Mesodermal cell (in vitro differentiated cells): ENCODE data around the gene BCL2L11.

Experiments used
- H3K27ac ChIP-seq: 2 replicates; pipeline ENCODE4 v1.7.0; 2013; ENCODE audit warnings: mild to moderate bottlenecking, low read depth, low read length, moderate library complexity; ENCODE audit not compliant: severe bottlenecking
- H3K36me3 ChIP-seq: 2 replicates; pipeline ENCODE4 v1.7.1; 2013; ENCODE audit warnings: mild to moderate bottlenecking, low read length, moderate library complexity; ENCODE audit not compliant: control insufficient read depth, insufficient read depth
- H3K4me1 ChIP-seq: one replicate; pipeline ENCODE4 v1.7.1; 2013; ENCODE audit warnings: mild to moderate bottlenecking, low read length; ENCODE audit not compliant: insufficient read depth, control insufficient read depth, poor library complexity, severe bottlenecking
- H3K4me3 ChIP-seq: 2 replicates; pipeline ENCODE4 v1.7.0; 2013; ENCODE audit warnings: low read length, control low read depth, mild to moderate bottlenecking; ENCODE audit not compliant: insufficient read depth, poor library complexity, severe bottlenecking; ENCODE audit errors: extremely low read depth
- H3K9me3 ChIP-seq: 2 replicates; pipeline ENCODE4 v1.7.1; 2013; ENCODE audit warnings: mild to moderate bottlenecking, low read length, moderate library complexity; ENCODE audit not compliant: control insufficient read depth
- WGBS, 2 experiments: methylation state at CpG; one replicate each; pipeline ENCODE4 v1.1.5; 2013; ENCODE audit warnings: missing lambda C conversion rate in 2 of 2; ENCODE audit not compliant: insufficient coverage in 2 of 2; 5-methylcytosine and 5-hydroxymethylcytosine counted together

Gene BCL2L11

DNA sequence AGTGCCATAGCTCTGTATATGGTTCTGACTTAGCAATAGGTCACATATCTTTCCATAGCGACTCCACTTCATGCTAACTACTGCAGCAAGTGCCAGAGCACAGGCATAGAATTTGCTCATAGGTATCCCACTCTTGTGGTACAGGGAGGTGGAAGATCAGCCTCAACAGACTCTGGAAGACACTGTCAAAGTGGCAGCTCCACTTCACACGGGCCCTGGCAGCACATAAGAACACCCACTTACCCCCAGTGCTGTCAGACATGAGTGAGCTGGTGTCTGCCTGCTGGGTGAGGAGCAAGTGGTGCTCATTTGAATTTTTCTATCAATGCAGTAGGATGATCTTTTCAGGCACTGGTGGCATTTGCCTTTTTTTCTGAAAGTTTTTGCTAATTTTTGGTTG is 48.6 kb downstream of the BCL2L11 start:
- WGBS, 2 experiments, result 100% methylated on average over 1 of the region's 2 CpGs; no CpG with 5 or more reads in 1 of the 2 experiments
- no peak overlapping the region for H3K4me3 ChIP-seq
- no peak overlapping the region for H3K27ac ChIP-seq
- peaks cover 17% of the 10 kb centered on the region for H3K4me1 ChIP-seq
- H3K9me3 ChIP-seq, result no peaks in the 10 kb centered on the region
- H3K36me3 ChIP-seq, result peaks cover 22% of the 10 kb centered on the region

DNA sequence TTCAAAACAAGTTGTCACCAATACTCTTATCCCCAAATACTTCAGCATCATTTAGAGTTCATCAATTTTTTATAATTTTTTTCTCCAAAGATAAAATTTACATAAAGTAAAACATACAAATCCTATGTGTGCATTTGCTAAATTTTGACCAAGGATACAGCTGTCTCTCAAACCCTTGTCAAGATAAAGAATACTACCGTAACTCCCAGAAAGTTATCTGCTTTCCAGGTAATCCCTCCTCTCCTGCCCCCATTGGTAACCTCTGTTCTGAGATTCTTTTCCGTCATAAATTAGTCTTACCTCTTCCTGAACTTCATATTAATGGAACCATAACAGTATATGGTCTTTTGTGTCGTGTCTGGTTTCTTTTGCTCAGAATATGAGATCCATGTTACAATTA is 49.2 kb downstream of the BCL2L11 start:
- H3K27ac ChIP-seq, result no peak overlapping the region

DNA sequence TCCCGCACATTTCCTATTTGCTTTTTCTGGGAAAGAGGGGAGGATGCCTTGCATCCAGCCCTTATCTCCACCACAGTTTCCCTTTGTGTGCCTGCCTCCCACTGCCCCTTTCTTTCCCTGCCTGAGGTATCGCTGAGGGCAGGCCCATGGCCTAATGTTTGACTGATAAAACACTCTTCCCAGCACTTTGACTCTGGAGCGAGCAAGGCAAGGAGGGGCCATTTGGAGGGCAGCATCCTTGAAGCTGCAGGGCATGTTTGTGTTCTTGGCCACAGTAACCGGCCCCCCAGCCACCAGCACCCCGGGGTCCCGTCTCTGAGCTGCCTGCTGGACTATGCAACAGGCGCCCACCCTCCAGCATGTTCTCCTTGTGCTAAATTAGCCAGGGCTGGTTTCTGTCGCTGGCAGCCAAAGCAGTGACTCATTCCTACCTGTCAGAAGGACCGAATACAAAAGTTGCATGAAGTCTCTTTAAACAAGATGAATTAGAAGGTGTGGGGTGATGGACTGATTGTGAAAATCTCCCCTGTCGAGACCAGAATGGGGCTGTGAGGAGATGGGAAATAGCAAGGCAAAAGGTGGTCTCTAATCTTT is 50.7 kb downstream of the BCL2L11 start:
- no peaks in the 10 kb centered on the region for H3K9me3 ChIP-seq
- peaks cover 3% of the 10 kb centered on the region for H3K36me3 ChIP-seq
- WGBS, 2 experiments, result 65 to 72% methylated on average over 6 to 9 of the region's 10 CpGs
- H3K4me3 ChIP-seq, result no peak overlapping the region
- peak overlapping the region; percentile 25 for H3K27ac ChIP-seq
- H3K4me1 ChIP-seq, result peaks cover 17% of the 10 kb centered on the region

More for the DNA sequence above, 49.2 kb downstream of the BCL2L11 start:
- peaks cover 17% of the 10 kb centered on the region for H3K4me1 ChIP-seq
- no peaks in the 10 kb centered on the region for H3K9me3 ChIP-seq
- peaks cover 17% of the 10 kb centered on the region for H3K36me3 ChIP-seq
- H3K4me3 ChIP-seq, result no peak overlapping the region
- WGBS, 2 experiments, result 92 to 100% methylated on average over 1 of the region's 3 CpGs

DNA sequence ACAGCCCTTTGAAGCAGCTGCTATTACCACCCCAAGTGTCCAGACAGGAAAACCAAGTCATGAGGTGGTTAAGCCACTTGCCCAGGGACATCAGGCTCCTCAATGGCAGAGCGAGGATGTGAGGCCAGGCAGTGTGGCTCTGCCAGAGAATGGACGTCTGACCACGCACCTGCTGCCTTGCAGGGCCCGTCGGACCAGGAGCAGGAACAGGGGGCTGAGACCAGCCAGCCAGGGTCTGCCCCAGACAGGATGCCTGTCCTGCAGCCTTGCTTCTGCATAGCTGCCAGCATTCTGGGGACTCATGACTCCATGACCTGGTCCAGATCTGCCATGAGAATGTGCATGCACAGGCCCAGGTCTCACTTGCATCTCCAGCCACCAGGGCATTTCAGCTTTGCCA is 52.0 kb downstream of the BCL2L11 start:
- Histone ChIP-seq H3K36me3 (no peaks in the 10 kb centered on the region), H3K4me1 (peaks cover 17% of the 10 kb centered on the region), H3K27ac (no peak overlapping the region), H3K9me3 (no peaks in the 10 kb centered on the region), H3K4me3 (no peak overlapping the region)
- 97% methylated on average over 5 of the region's 5 CpGs for WGBS, 2 experiments

DNA sequence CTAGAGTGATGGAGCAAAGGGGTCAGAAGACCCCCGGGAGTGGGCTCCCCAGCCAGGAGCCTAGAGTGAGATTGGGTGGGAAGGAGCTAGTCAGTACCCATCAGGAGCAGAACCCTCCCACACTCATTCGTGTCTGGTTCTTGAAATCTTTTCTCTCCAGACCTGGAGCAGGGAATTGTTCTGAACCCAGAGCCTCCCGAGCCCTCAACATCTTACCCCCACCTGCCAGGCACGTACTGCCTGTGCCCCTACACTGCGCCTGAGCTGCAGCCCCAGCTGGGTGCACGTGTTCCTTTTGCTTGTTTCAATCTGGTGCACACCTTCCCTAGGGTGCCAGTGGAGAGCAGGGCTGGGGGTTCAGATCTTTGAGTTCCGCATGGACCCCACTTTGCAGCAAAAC is 52.6 kb downstream of the BCL2L11 start:
- Histone ChIP-seq H3K4me1 (peaks cover 13% of the 10 kb centered on the region), H3K4me3 (no peak overlapping the region), H3K36me3 (no peaks in the 10 kb centered on the region), H3K9me3 (no peaks in the 10 kb centered on the region), H3K27ac (no peak overlapping the region)
- WGBS, 2 experiments, result 79 to 93% methylated on average over 3 to 5 of the region's 7 CpGs

DNA sequence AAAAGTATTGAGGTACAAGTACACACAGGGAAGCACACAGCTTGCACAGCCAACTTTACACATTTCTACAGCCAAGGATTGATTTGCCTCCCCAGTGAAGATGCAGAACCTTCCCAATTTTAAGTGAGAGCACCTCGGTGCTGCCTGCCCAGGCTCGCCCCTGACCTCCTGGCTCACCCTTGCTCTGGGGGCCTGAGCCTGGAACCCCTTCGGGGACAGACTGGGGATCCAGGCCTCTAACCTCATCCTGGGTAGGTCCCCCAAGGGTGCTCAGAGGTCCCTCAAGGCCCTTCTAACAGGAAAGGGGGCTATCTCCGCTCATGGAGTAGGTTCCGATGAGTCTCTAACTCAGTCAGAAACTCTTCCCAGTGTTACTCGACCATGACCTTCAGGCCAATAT is 53.1 kb downstream of the BCL2L11 start:
- Histone ChIP-seq H3K27ac (no peak overlapping the region), H3K9me3 (no peaks in the 10 kb centered on the region), H3K4me1 (peaks cover 8% of the 10 kb centered on the region), H3K36me3 (no peaks in the 10 kb centered on the region), H3K4me3 (no peak overlapping the region)
- 86 to 93% methylated on average over 6 of the region's 6 CpGs for WGBS, 2 experiments

DNA sequence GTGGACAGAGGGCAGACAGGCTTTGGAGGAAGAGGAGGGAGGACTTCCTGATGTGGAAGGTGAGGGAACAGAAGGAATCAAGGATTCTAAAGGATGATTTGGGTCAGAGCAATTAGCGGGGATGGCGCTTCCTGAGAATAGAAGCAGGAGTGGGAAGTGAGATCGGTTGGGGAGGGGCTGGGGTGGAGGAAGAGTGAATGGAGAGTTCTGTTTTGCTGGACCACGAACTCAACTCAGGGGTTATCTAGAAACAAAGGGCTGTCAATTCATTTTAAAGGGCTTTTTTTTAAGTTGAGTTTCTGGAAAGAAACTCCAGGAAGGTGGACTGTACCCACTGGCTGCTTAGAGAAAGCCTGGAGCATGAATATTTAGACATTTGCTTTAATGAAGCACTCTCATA is 54.9 kb downstream of the BCL2L11 start:
- Histone ChIP-seq H3K4me1 (peaks cover 6% of the 10 kb centered on the region), H3K36me3 (no peaks in the 10 kb centered on the region), H3K4me3 (no peak overlapping the region), H3K9me3 (no peaks in the 10 kb centered on the region), H3K27ac (no peak overlapping the region)
- 87 to 88% methylated on average over 4 of the region's 4 CpGs for WGBS, 2 experiments

DNA sequence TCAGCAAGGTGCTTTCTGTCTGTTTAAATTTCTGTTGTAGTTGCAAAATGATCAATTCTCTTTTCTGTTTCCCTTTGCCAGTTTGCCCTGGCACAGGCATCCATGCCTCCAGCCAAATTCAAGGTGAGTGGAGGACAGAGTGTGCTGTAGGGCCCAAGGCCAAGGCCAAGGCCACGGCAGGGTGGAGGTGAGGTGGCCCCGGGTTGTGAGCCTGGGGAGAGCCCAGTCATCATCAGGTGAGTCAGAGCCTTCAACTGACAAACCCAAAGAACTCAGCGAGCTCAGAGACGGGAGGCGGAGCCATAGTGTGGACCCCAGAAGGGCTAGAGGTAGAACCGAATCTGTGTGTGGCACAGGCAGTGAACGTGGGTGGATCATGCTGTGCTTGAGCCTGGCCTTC is 55.7 kb downstream of the BCL2L11 start:
- peaks cover 2% of the 10 kb centered on the region for H3K4me1 ChIP-seq
- no peak overlapping the region for H3K4me3 ChIP-seq
- H3K9me3 ChIP-seq, result no peaks in the 10 kb centered on the region
- no peak overlapping the region for H3K27ac ChIP-seq
- WGBS, 2 experiments, result 87 to 94% methylated on average over 6 of the region's 7 CpGs
- no peaks in the 10 kb centered on the region for H3K36me3 ChIP-seq

DNA sequence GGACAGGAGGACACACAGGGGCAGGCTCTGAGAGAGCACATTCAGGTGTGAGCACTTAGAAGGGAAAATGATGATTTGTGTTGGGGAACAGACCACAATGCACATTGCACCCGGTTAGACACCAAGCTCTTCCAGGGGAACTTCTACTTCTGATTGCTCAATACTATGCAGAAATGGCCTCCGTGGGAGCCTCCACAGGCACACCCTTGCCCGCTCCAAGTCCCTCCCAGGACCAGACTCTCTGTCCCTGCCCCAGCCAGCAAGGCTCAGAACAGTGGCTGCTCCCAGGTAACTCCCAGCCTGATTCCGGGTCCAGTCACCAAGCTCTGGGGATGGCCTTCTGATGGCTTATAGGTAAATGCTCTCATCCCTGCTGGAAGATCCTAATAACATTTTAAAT is 56.2 kb downstream of the BCL2L11 start:
- Histone ChIP-seq H3K36me3 (no peaks in the 10 kb centered on the region), H3K9me3 (no peaks in the 10 kb centered on the region), H3K27ac (no peak overlapping the region), H3K4me3 (no peak overlapping the region), H3K4me1 (no peaks in the 10 kb centered on the region)
- 93 to 98% methylated on average over 3 to 4 of the region's 4 CpGs for WGBS, 2 experiments

DNA sequence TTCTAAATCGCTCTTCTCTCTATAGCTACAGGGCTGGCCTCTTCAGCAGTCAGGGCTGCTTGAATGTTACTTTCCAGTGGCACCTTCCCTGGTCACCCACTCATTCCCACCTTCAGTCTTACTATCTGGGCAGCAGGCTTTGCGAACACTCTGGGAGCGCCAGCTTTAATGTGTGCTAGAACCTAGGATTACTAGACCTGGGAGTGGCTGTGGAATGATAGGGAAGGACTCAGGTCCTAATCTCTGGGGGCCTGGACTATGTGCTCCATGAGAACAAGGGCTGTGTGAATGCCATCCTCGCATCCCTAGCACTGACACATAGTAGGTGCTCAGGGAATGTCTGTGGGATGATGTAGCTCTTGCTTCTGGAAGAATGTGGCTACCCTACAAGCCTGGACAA is 57.6 kb downstream of the BCL2L11 start:
- whole genome bisulfite sequencing, 2 experiments, result 91 to 96% methylated on average over 3 of the region's 4 CpGs
- Histone ChIP-seq H3K4me3 (no peak overlapping the region), H3K4me1 (no peaks in the 10 kb centered on the region), H3K27ac (no peak overlapping the region), H3K9me3 (no peaks in the 10 kb centered on the region), H3K36me3 (no peaks in the 10 kb centered on the region)

DNA sequence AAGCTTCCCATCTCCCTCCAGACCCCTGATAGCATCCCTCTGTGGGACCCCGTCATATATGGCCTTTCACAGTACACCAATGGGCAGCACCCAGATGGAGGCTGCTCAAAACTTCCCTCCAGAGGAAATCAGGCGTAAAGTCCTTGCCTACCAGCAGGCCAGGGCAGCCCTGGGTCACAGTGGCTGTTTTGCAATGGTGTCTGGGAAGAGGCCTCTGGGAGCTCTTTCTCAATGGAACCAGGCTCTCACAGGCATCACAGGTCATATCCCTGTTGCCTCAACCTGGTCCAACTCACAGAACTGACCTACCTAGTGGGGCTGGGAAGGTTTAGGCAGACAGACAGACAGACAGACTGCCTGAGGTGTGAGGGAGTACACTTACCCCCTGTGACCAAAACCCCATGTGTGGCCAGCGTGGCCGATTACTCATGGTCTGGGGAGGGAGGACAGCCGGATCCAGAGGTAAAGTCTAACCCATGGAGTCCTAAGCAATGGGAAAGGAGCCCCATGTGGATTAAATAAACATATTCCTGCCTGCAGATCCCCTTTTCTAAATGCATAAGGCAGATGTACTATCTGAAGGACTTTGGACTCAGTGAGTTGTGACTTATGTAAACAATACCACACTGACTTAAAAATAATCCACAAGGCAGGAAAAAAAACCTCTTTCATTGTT is 58.2 kb downstream of the BCL2L11 start:
- 85 to 90% methylated on average over 5 of the region's 5 CpGs for WGBS, 2 experiments
- Histone ChIP-seq H3K27ac (no peak overlapping the region), H3K36me3 (no peaks in the 10 kb centered on the region), H3K4me3 (no peak overlapping the region), H3K9me3 (no peaks in the 10 kb centered on the region), H3K4me1 (no peaks in the 10 kb centered on the region)
